22Rv1 (cell line): ENCODE measurements around the gene NBDY.
"Not testable (repeated sequence)": the region's sequence is repeated elsewhere in the genome, so short reads cannot be mapped to it uniquely, and the experiment has no call there.

Experiments used
- ZFX ChIP-seq: fragments of 450-650 bp; IDR thresholded peaks from 2 replicates; pipeline ENCODE4 v1.6.1; 2017; ENCODE audit warnings: antibody characterized with exemption, borderline replicate concordance
- TF ChIP-seq, protein P1 (sequence below): fragments of 450-650 bp; IDR thresholded peaks from 2 replicates; pipeline ENCODE4 v1.5.1; 2017; ENCODE audit warnings: mild to moderate bottlenecking

DNA sequence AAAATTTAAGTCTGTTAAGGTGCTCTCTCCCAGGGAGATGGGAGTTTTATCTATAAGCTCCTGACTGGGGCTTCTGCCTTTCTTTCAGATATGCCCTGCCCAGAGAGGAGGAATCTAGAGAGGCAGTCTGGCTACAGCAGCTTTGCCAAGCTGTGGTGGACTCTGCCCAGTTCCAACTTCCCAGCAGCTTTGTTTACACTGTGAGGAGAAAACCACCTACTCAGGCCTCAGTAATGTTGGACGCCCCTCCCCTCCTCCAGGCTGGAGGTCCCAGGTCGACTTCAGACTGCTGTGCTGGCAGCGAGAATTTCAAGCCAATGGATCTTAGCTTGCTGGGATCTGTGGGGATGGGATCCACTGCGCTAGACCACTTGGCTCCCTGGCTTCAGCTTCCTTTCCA lies 24.5 kb upstream of the NBDY start:
- TF ChIP-seq, protein P1, sequence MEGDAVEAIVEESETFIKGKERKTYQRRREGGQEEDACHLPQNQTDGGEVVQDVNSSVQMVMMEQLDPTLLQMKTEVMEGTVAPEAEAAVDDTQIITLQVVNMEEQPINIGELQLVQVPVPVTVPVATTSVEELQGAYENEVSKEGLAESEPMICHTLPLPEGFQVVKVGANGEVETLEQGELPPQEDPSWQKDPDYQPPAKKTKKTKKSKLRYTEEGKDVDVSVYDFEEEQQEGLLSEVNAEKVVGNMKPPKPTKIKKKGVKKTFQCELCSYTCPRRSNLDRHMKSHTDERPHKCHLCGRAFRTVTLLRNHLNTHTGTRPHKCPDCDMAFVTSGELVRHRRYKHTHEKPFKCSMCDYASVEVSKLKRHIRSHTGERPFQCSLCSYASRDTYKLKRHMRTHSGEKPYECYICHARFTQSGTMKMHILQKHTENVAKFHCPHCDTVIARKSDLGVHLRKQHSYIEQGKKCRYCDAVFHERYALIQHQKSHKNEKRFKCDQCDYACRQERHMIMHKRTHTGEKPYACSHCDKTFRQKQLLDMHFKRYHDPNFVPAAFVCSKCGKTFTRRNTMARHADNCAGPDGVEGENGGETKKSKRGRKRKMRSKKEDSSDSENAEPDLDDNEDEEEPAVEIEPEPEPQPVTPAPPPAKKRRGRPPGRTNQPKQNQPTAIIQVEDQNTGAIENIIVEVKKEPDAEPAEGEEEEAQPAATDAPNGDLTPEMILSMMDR: not testable (repeated sequence)
- TF ChIP-seq ZFX: not testable (repeated sequence)
